Left renal cortex interstitium (tissue), 4 donors: ENCODE data around the gene PLCH1. TPM values are rescaled to one million over a fixed set of nuclear protein-coding genes. Genes with fewer than 3 reads are reported as not detected.

ENCODE experiments used
- DNase-seq, 4 donors: peaks; one replicate each; pipeline ENCODE4 v3.0.0-alpha.2; 2013; ENCODE audit warnings: low read depth in 4 of 4, low spot score in 2 of 4, missing footprints in 1 of 4
- polyA plus RNA-seq, 4 donors: library from polyadenylated mRNA; unstranded; fragments of 120-200 nt; gene quantifications; one replicate each; pipeline ENCODE4 v1.2.1, GENCODE V29; 2013; ENCODE audit not compliant: insufficient read length in 4 of 4

Gene PLCH1
- polyA plus RNA-seq, 4 donors, result 8.1 to 11.9 (median 9.8) TPM

DNA sequence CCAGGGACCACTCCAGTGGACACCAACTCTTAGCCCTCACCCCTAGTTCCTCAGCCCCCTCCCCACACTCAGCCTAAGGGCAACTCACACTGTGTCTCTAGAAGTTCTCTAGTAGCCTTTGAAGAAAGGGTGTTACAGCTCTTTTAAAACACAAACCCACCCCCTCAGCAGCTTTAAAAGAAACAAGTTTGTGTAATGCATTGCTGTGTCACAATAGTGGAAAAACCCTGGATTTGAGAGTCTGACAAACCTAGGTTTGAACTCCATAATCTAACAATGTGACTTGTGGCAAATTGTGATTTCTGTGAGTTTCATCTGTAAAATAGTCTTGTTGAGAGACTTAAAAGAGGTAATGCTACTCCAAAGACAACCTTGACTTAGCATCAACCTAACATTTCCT lies 54.0 kb downstream of the PLCH1 start:
- DNase-seq, result no peak

DNA sequence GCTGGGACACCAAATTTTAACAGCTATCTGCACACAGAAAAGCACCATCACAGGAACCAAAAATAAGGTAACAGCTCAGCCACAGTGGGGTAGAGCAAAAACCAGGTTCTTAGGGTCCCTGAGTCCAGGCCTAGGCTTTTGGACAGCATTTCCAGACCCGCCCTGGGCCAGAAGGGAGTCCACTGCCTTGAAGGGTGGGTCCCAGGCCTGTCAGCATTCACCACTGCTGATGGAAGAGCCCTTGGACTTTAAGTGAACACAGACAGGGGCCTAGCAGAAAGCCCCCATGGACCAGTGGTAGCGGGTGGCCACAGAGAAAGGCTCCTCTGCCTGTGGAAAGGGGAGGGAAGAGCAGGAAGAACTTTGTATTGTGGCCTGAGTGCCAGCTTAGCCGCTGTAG lies 56.4 kb downstream of the PLCH1 start:
- DNase-seq, result no peak

DNA sequence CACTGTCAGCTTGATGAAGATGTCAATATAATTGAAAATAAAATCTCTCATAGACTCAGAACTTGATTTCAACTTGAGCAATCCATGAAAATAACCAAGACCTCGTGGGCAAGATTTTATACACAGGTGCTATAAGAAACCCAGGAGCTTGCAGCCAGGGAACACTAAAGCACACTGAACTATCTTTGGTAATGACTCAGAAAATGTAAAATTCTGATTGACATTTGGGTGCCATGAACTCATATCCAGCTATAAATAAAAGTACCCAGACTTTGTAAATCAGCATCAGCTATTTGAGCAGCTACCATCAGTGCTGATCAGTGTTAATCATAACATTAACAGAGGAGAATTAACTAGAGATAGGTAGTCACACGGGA lies 61.5 kb downstream of the PLCH1 start:
- DNase-seq, result no peak

DNA sequence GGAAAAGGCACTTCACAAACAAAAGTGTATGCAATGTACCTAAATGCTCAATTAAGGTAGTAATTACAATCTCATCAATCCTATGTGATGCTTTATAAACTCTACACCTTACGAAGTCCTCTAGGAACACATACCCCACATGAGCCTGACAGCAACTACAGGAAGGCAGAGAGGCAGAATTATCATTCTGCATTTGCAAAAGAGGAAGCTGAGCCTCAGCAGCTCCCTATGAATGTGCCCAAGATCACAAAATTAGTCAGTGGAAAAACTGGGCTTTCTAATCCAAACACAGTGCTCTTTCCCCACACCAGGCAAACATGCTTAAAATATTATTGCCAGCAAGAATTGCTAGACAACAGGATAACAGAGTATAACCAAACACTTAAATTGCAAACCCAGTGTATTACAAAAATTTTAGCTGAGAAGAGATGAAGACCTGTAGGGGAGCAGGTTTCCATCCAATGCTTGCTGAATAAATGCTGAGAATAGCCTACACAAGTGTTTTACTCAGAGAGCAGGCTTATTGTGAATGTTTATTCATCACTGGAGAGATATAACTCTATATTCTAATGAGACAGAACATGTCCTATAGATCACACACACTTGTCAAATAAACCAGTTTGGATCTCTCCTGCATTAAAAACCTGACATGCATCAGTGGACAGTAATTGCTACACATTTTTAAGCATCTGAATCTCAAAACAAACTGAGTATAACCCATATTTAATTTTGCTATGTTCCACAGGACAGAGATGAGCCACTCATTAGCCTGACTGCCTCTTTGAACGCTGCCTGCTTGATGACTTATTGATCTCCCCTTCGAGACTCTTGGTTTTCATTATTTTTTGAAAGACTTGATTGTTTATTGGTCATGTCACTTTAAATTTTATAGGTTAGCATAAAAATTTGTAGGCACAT lies 62.2 kb downstream of the PLCH1 start:
- no peak for DNase-seq

DNA sequence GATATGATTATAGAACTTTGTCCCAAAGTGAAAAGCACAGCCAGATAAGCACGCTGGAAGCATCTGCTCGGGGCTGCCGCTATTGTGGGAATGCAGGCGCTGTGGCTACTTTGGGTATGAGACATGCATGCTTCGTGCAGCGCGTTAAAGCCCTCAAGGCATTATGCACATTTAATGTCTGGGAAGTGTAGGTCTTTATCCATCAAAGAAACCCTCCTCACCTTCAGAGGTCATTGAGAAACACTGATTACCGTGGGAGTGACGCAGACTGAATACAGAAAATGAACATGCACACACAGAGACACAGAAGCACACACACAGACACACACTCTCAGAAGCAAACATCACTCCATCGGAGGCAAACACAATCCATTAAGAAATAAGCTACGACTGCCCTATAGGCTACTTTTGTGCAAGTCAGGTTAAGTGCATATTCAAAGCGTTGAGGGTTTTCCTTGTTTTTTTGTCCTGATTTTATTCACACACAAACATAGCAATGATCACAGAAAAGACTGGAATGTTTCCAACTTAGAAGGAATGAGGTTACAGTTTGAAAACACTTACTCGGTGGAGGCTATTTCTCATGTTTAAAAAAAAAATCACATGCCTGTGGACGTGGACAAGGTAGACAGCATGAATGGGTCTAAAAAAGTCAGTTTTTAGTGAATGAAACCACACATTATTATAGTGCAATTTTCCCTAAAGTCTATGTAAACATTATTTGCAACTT lies 68.5 kb downstream of the PLCH1 start:
- DNase-seq, result peak in 1 of 4 donors; percentile 15

DNA sequence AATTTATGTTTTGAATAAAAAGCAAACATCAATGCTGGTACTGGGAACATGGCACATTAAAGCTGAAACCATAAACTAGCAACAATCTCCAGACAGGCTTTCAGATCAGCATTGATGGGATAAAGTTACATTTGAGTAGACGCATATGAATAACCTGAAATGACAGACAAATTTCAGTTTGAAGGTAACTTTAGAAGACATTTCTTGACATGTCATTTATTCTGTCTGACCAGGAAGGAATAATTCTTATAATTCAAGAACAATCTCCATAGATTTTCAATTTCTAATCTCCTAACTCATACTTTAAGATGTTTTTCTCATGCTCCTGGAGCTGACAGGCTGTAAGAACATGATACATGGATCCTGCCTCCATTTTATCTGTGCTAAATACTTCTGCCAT lies 69.8 kb downstream of the PLCH1 start:
- no peak for DNase-seq

DNA sequence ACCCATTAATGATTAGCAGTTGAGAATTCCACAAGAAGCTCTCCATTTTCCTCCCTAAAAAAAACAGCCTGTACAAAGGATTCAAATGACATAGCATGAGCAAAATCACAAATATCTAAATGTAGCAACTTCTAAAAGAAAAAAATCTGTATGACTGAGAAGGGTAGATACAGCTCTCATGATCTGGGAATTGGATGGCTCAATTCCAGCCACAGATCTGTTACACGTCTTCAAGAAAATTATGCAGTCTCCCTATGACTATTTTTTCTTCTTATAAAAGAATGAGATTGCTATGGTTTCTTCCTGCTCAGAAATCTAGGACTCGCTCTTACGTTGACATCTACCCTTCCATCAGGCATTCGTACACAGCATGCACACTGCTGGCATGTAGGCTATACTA lies 71.5 kb downstream of the PLCH1 start:
- no peak for DNase-seq

DNA sequence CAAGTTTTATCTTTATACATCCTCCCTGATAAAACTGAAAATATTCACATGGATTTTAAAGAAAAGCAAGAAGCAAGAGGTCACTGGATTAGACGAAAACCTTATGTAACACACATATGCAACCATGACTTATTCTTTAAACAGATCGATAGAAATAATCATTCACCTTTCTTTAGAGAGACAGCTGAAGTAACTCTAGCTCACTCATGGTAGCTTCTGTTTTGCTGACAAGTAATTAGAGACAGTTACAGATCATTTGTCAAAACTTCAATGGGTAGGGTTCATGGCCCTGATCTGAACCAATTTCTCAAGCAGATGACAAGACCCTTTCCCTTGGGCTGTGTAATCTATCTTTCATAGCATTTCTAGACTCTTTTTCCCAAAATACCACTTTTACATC lies 74.5 kb downstream of the PLCH1 start:
- DNase-seq, result no peak

DNA sequence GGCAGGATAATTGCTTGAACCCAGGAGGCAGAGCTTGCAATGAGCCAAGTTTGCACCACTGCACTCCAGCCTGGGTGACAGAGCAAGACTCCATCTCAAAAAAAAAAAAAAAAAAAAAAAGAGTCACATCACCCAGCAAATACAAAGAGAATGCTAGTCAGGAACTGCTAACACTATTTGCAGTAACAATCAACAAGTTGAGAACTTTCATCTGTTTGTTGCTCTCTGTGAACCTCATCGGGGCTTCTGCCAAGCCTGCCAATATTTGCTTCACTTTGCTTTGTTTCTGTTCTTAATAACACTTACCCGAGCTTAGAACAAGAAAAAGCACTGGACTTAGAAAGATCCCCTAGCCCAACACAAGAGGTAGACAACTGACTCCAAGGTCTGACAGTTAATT lies 76.9 kb downstream of the PLCH1 start:
- no peak for DNase-seq

DNA sequence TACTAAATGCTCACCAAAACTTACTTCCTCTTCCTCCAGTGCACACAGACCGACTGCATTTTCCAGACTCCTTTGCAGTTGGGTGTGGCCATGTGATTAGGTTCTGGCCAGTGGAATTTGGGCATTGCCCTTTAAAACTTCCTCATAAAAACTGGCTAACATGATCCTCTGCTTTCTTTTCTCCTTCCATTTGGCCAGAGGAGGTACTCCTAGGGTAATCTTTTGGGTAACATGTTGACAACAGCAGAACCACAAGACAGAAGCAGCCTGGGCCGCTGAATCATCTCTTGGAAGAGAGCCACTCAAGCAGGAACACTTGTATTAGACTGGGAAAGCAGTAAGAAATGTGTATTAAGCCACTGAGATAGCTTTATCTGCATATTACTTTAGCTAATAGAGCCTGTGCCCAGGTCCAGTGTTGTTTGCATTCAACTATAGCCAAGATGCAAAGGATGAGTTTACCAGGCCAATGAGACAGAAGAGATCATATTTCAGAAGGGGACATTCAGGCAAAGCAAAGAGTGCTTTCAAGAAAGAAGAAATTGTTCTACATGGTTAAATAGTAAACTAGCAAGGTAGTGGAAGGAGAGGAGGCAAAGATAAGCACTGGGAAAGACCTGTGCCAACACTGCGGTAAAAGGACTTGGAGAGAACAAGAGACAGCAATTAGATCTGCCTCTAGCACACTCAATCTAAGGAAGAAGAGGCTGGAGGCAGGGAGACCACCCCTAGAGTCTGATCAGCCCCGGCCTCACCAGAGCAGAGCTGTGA lies 79.8 kb downstream of the PLCH1 start:
- DNase-seq, result peak in 1 of 4 donors; percentile 8

DNA sequence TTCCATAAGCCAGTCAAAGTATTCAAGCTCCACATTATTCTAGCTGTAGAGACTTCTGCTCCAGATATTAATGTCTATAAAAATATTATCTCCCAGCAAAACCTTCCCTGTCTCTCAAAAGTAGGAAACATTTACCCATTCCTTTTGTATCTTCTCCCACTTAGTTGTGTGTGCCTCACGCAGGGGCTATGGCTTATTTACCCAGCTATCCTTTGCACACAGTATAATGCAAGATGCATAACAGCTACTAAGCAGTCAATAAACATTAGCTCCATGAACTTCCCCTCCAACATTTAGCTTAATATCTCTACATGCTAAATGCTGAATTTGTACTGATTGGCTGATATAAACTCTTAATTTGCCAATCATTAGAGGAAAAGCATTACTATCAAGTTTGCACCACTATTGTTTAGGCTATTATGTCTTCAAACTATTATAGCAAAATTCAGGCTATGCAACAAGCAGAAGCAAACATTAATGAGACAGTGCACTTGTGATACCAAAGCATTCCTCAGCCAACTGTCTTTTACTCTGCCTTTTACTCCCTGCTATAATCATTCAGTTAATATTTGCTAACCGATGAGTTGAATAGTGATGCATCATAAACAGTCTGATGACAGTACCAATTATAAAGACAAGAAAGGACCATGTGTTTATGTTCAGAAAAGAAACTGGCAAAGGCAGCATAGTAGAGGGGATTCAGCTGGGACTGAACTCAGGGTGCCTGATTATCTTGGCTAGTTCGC lies 81.2 kb downstream of the PLCH1 start:
- DNase-seq, result no peak

DNA sequence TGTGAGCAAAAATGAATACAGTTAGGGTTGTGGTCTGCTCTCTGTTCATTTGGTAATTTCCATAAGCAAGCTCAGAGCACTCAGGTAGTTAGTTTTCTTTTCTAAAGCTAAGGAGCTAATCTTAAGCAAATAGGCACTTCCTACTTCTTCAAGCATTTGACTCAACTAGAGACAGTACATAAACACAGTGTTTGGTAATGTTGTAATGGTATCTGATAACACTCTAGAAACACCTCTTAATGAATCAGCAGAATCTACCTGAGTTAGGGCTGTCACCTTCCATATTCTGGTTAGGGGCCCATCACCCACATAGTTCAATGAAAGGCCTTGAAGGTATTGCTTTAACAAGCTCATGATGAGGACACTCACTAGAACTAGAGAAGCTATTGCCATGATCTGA lies 83.1 kb downstream of the PLCH1 start:
- no peak for DNase-seq

DNA sequence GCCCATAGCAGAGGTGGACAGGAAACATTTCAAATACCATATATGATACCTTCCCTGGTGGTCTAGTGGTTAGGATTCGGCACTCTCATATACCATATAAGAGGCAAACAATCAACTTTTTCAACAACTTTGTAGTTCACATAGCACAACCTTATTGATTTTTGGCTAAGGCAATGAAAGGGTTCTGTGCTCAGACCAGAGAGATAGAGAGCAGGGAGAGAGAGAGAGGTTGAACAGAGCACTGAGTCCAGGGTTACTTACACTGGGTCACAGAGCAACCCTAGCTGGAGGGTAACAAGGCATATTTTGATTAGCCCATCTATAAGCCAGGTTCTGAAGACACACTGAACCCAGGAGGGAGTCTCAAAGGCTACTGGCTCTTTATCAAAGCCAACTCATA lies 83.8 kb downstream of the PLCH1 start:
- DNase-seq, result no peak

DNA sequence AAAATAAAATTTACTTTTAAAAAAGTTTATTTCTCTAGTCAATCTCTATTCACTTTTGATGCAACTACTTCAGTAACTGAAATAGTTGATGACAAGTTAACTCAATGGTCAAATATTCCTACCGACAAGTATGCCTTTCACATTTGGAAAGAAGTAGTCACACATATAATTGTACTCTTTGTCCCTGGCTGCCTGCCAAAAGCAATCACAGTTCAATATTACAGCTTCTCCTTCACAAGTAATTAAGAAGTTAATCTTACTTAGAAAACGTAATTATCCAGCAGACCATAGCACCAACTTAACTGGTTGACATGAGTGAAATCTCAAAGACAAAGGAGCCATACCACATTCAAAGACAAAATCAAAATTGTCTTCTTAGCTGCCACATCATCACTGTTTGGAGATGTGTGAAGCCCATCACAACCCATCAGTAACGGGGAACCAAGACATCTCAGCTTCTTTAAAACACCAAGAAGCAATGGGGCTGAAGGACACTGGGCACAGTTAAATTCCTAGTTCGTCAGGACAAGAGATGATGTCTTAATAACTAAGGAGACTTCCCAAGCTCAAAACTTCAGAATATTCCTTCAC lies 86.1 kb downstream of the PLCH1 start:
- no peak for DNase-seq

DNA sequence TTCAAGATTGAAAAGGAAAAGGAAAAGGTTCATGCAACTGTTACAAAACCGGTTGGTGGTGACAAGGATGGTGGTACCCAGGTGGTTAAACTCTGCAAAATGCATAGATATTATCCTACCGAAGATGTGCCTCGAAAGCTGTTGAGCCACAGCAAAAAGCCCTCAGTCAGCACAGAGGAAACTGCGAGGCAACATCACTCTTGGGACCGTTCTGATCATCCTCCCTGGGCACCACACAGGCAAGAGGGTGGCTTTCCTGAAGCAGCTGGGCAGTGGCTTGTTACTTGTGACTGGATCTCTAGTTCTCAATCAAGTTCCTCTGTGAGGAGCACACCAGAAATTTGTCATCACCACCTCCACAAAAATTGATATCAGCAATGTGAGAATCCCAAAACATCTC lies 86.9 kb downstream of the PLCH1 start:
- DNase-seq, result no peak

DNA sequence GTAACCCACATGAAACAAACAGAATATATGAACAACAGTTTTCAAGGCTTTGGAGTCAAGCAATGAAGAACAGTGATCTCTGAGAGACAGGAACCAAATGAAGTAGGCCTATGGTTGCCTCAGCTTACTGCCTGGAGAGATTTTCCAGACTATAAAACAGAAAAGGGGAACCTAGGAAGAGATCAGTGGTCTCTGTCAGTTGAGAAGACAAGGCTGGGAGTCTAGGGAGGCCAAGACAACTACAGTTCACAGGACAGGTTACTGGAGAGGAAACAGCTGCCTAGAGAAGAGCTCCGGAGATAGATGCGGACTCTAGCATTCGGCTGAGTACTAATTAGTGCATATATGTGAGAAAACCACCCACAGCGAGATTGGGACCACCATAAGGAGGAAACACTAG lies 87.7 kb downstream of the PLCH1 start:
- DNase-seq, result no peak

DNA sequence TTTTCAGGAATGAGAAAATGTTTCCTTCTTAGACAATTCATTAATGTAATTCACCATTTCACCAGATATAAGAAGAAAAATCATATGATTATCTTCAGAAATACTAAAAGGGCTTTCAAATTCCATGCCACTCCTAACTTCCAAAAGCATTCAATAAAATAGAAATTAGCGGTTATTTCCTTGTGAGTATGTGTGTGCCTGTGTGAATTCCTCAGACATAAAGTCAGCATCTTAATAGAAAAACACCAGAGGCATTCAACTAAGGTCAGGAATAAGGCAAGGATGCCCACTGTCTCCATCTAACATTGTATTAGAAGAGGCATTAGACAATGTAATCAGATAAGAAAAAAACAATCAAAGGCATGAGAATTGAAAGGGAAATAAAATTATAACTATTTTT lies 88.4 kb downstream of the PLCH1 start:
- no peak for DNase-seq

DNA sequence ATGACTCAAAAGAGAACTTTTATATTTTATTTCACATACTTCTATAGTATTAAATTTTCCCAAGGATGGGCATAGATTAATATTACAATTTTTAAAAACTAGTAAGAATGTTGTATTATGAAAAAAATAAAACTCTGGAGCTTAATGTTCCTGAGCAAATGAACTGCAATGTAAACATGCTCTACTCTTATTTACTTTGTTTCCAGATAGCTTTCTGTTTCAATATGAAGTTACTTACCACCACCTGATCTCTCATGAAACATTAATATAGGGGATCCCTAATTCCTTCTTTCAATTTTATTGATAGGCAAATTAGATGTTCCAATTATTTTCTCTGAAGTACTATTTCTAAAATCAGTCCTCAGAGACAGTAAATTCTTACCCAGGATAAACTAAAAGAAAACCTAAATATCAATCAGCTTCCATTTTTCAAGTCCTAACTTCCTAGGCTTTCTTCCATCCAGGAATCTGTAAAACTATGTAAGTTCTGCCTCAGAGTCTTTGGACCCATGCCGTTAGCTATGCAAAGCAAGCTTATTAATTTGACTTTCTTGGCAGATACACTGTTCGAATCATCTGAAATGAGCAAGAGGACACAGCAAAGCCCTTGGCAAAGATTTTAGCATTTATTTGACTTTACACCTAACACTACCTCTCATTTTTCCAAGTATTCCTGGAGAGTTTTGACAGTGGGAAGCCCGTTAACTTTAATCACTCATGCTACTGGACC lies 93.2 kb downstream of the PLCH1 start:
- DNase-seq, result no peak

DNA sequence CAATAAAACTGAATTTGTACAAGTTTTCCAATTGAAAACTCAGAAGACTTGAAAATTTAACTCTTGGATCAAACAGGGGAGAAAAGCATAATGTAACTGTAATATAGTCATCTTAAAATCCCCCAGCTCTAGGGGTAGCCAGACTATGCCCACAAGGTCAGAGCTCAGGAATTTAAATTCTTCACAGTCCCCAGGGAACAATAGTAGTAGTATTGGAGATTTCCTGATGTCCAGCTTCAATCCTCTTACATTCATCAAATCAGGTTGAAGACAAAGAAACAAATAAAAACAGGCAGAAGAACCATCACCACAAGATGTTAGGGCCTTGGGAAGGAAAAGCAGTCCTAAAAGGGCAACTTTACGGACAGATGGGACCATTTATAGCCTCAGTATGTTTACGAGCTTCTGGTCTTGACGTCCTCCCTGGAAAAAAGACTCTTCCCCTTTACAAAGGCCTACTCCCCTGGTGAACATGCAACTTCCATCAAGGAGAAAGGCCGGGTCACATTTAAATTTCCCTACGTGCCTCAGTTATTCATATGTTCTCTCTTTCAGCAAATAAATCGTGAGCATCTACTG lies 96.8 kb downstream of the PLCH1 start:
- DNase-seq, result no peak
